A549 (cell line): ENCODE measurements around the gene ATAD5. TPM values are rescaled to one million over a fixed set of nuclear protein-coding genes. Genes with fewer than 3 reads are reported as not detected.
A peak's percentile ranks its signal among the peaks of the same experiment; 100 is the strongest.

ENCODE experiments used
- ATAC-seq, 2 experiments: fragments of 200-7000 bp in 1 of 2; fragments of >200 bp in 1 of 2; cut with Nextera tagmentation in 1 of 2; cut with Tn5 transposase in 1 of 2; 3 replicates each; pipeline versions ENCODE4 v1.8.0 to v1.9.1; 2018 to 2020; ENCODE audit warnings: mild to moderate bottlenecking in 1 of 2, moderate library complexity in 1 of 2
- CTCF ChIA-PET: fragments of 300-600 bp; sonication (Branson Sonifier 250); formaldehyde crosslinking; extraction: SDS; loops from one replicate; lab custom pipeline; 2021; ENCODE audit warnings: antibody characterized with exemption, inconsistent platforms; lab: Yijun Ruan, JAX
- POLR2A ChIA-PET: fragments of 350-600 bp; formaldehyde crosslinking; extraction: SDS; loops from one replicate; lab custom pipeline; 2021; ENCODE audit warnings: antibody characterized with exemption, inconsistent platforms; lab: Yijun Ruan, JAX
- DNase-seq, 2 experiments: peaks; one replicate each; pipeline versions ENCODE4 v3.0.0 to v3.0.0-alpha.2; 2011 to 2016; ENCODE audit warnings: low read depth in 1 of 2, low spot score in 1 of 2
- FAIRE-seq: peaks from 2 replicates; lab custom pipeline; 2011; peaks lifted over from hg19 to GRCh38; lab: Jason Lieb, UNC
- H3K27ac ChIP-seq, 2 experiments: fragments of >200 bp; sonication (Bioruptor Twin); formaldehyde crosslinking; 3 replicates each; pipeline ENCODE4 v1.5.1; 2016 to 2017
- H3K4me1 ChIP-seq: fragments of >200 bp; sonication (Bioruptor Twin); formaldehyde crosslinking; 3 replicates; pipeline ENCODE4 v1.6.1; 2016
- H3K4me2 ChIP-seq: fragments of >200 bp; sonication (Bioruptor Twin); formaldehyde crosslinking; 3 replicates; pipeline ENCODE4 v1.6.1; 2016
- H3K4me3 ChIP-seq: fragments of >200 bp; sonication (Bioruptor Twin); formaldehyde crosslinking; 3 replicates; pipeline ENCODE4 v1.5.1; 2016
- H3K9me3 ChIP-seq: fragments of >200 bp; sonication (Bioruptor Twin); formaldehyde crosslinking; 3 replicates; pipeline ENCODE4 v1.6.1; 2016
- CBX8 ChIP-seq: fragments of 200-600 bp; sonication (generic); IDR thresholded peaks from 2 replicates; pipeline ENCODE4 v1.6.1; 2016
- CHD2 ChIP-seq: fragments of 150-350 bp; IDR thresholded peaks from 2 replicates; pipeline ENCODE4 v1.6.1; 2014; ENCODE audit warnings: low read length; ENCODE audit not compliant: partially characterized antibody
- CTCF ChIP-seq: fragments of >200 bp; sonication (Bioruptor Twin); formaldehyde crosslinking; IDR thresholded peaks from 3 replicates; pipeline ENCODE4 v1.5.1; 2016
- GATA3 ChIP-seq: IDR thresholded peaks from 2 replicates; pipeline ENCODE4 v1.6.1; 2012; ENCODE audit warnings: borderline replicate concordance
- HDAC2 ChIP-seq: fragments of 200-600 bp; sonication (generic); IDR thresholded peaks from 2 replicates; pipeline ENCODE4 v1.6.1; 2016
- HEYL ChIP-seq: fragments of 250-450 bp; sonication (Bioruptor Pico); IDR thresholded peaks from 2 replicates; pipeline ENCODE4 v1.8.0; 2021; ENCODE audit warnings: mild to moderate bottlenecking, moderate library complexity
- HOXB5 ChIP-seq: fragments of 250-450 bp; sonication (Bioruptor Pico); IDR thresholded peaks from 2 replicates; pipeline ENCODE4 v1.5.0; 2020; ENCODE audit warnings: mild to moderate bottlenecking, moderate library complexity
- JUNB ChIP-seq: fragments of >200 bp; sonication (Bioruptor Twin); formaldehyde crosslinking; IDR thresholded peaks from 2 replicates; pipeline ENCODE4 v1.6.1; 2016
- MAFK ChIP-seq: fragments of 450-650 bp; IDR thresholded peaks from 2 replicates; pipeline ENCODE4 v1.6.1; 2014; ENCODE audit not compliant: partially characterized antibody
- MAX ChIP-seq: IDR thresholded peaks from 2 replicates; pipeline ENCODE4 v1.6.1; 2012
- MAZ ChIP-seq: fragments of 150-350 bp; IDR thresholded peaks from 2 replicates; pipeline ENCODE4 v1.6.1; 2014; ENCODE audit warnings: antibody characterized with exemption, low read depth, low read length, borderline replicate concordance
- MYC ChIP-seq: IDR thresholded peaks from 2 replicates; pipeline ENCODE4 v1.6.1; 2012; ENCODE audit warnings: mild to moderate bottlenecking, inconsistent platforms, low read length, improper control_type of control experiment, borderline replicate concordance
- NFE2L2 ChIP-seq: fragments of 150-350 bp; conservative IDR thresholded peaks from 2 replicates; pipeline ENCODE4 v1.6.1; 2014; ENCODE audit warnings: low read length
- NR3C1 ChIP-seq: fragments of >200 bp; sonication (Bioruptor Twin); formaldehyde crosslinking; IDR thresholded peaks from 3 replicates; pipeline ENCODE4 v1.6.1; 2017
- PHF8 ChIP-seq: fragments of 200-600 bp; sonication (generic); IDR thresholded peaks from 2 replicates; pipeline ENCODE4 v1.6.1; 2016; ENCODE audit warnings: low read depth, mild to moderate bottlenecking, antibody characterized with exemption, moderate library complexity, borderline replicate concordance
- RARB ChIP-seq: fragments of 250-450 bp; sonication (Bioruptor Pico); IDR thresholded peaks from 2 replicates; pipeline ENCODE4 v1.8.0; 2021; ENCODE audit warnings: mild to moderate bottlenecking, moderate library complexity
- SREBF2 ChIP-seq: fragments of 450-650 bp; IDR thresholded peaks from 2 replicates; pipeline ENCODE4 v1.6.1; 2014; ENCODE audit warnings: mild to moderate bottlenecking, moderate library complexity
- ZFP36 ChIP-seq: fragments of 450-650 bp; IDR thresholded peaks from 2 replicates; pipeline ENCODE4 v1.6.1; 2014; ENCODE audit warnings: borderline replicate concordance; ENCODE audit not compliant: partially characterized antibody
- ZNF302 ChIP-seq: fragments of 250-450 bp; sonication (Bioruptor Pico); IDR thresholded peaks from 2 replicates; pipeline ENCODE4 v1.9.0; 2021; ENCODE audit warnings: inconsistent platforms, mild to moderate bottlenecking, moderate library complexity
- WGBS: methylation state at CpG from one replicate; pipeline ENCODE4 v1.1.6; 2017; ENCODE audit errors: missing lambda C conversion rate; 5-methylcytosine and 5-hydroxymethylcytosine counted together
- polyA plus RNA-seq, 4 experiments: library from polyadenylated mRNA; depleted of rRNA in 3 of 4; stranded (reverse); fragments of >200 nt; fragmentation: RNase III in 1 of 4; extraction: RNeasy Plus Mini Kit Qiagen cat#74134 plus additional on column Dnase treatment in 1 of 4; gene quantifications; 2 replicates in 3 of 4; 3 replicates in 1 of 4; pipeline ENCODE4 v1.2.3, GENCODE V29; 2011 to 2017

The ATAD5 gene
- polyA plus RNA-seq, 2 of the 4 experiments (the other 2 are of a cell fraction), result 4.5 to 9.5 TPM

GRCh38 chr17:30922235-30923030 is 90.7 kb downstream of the ATAD5 start:
- Histone ChIP-seq H3K4me1 (0 out of 3 replicates have a peak, but pooled peaks cover 5% of the 10 kb centered on the region), H3K4me3 (peak overlapping the region; percentile 62), H3K4me2 (peak overlapping the region; percentile 93), H3K9me3 (no peaks in the 10 kb centered on the region), H3K27ac (peak overlapping the region; percentile 67 to 85)
- DNase-seq (no peak), FAIRE-seq (no peak), ATAC-seq (peak; percentile 52 to 60; a peak in 5 of 6 replicates)
- CTCF ChIA-PET, result interaction anchor here (1.2 to 1.3 kb wide), 2 partner anchors 14 to 26 kb away, joined by 3 read pairs; no protein-coding TSS in a partner anchor
- POLR2A ChIA-PET, result interaction anchor here (0.6 kb wide), 1 partner anchor 13 kb away, joined by 3 read pairs; no protein-coding TSS in a partner anchor
- TF ChIP-seq CTCF, result no peak
- peak; percentile 50; the same call in 1 of the 2 replicates for TF ChIP-seq MAX
- 57% methylated on average over 57 of the region's 66 CpGs for WGBS

- no peak for TF ChIP-seq MAFK
- no peak for TF ChIP-seq NR3C1
- no peak for TF ChIP-seq CHD2
- TF ChIP-seq PHF8, result no peak
- no peak for TF ChIP-seq NFE2L2
- no peak for TF ChIP-seq RARB (CRISPR knock-in tag)
- Histone ChIP-seq H3K9me3 (no peaks in the 10 kb centered on the region), H3K4me3 (no peak overlapping the region), H3K4me1 (0 out of 3 replicates have a peak, but pooled peaks cover 5% of the 10 kb centered on the region), H3K27ac (no peak overlapping the region), H3K4me2 (no peak overlapping the region)
- POLR2A ChIA-PET, result no interaction called here
- peak in 1 of 2 experiments; percentile 6; a peak in 2 of 6 replicates for ATAC-seq
- no peak for FAIRE-seq
- CTCF ChIA-PET, result interaction anchor here (0.6 to 1.5 kb wide), 2 partner anchors 9 to 42 kb away, joined by 3 to 4 read pairs; no protein-coding TSS in a partner anchor
- DNase-seq, result no peak
- WGBS, result 75% methylated on average over 2 of the region's 2 CpGs
These were observed 92.6 kb downstream of the ATAD5 start for GRCh38 chr17:30924341-30924740.

GRCh38 chr17:30926516-30926915 is 94.8 kb downstream of the ATAD5 start:
- DNase-seq, result no peak
- 69% methylated on average over 6 of the region's 6 CpGs for WGBS
- H3K9me3 ChIP-seq, result no peaks in the 10 kb centered on the region
- FAIRE-seq, result no peak
- H3K4me1 ChIP-seq, result no peaks in the 10 kb centered on the region
- H3K4me3 ChIP-seq, result no peak overlapping the region
- no peak overlapping the region for H3K4me2 ChIP-seq
- no peak for ATAC-seq
- POLR2A ChIA-PET, result no interaction called here
- no peak overlapping the region for H3K27ac ChIP-seq
- CTCF ChIA-PET, result interaction anchor here (0.6 to 1.2 kb wide), 3 partner anchors 12 to 599 kb away, joined by 3 to 5 read pairs (median 3); no protein-coding TSS in a partner anchor
- TF ChIP-seq NR3C1, result no peak
- TF ChIP-seq ZFP36, result no peak
- TF ChIP-seq HOXB5 (CRISPR knock-in tag), result no peak
- no peak for TF ChIP-seq CBX8
- TF ChIP-seq ZNF302, result no peak
- no peak for TF ChIP-seq SREBF2
- TF ChIP-seq MAZ, result no peak
- TF ChIP-seq GATA3, result no peak
- TF ChIP-seq HEYL, result no peak
- TF ChIP-seq MYC, result no peak
- no peak for TF ChIP-seq HDAC2
- no peak for TF ChIP-seq JUNB

- no peak overlapping the region for H3K4me3 ChIP-seq
- H3K9me3 ChIP-seq, result no peaks in the 10 kb centered on the region
- ATAC-seq (no peak), FAIRE-seq (no peak), DNase-seq (no peak)
- no peak for TF ChIP-seq CTCF
- H3K4me1 ChIP-seq, result no peaks in the 10 kb centered on the region
- WGBS, result 86% methylated on average over 5 of the region's 5 CpGs
- ChIA-PET CTCF (interaction anchor here (0.6 to 1.4 kb wide), 4 partner anchors 10 to 289 kb away, joined by 3 to 5 read pairs (median 4); no protein-coding TSS in a partner anchor), POLR2A (no interaction called here)
- no peak overlapping the region for H3K4me2 ChIP-seq
- H3K27ac ChIP-seq, result no peak overlapping the region
These were observed 96.0 kb downstream of the ATAD5 start for GRCh38 chr17:30927756-30928155.
